Kidney (tissue), 14 donors: ENCODE measurements around the gene GAR1. TPM values are rescaled to one million over a fixed set of nuclear protein-coding genes. Genes with fewer than 3 reads are reported as not detected.

ENCODE experiments used
- DNase-seq, 5 donors: peaks; one replicate each; pipeline ENCODE4 v3.0.0-alpha.2; 2013 to 2020
- FAIRE-seq: peaks from 2 replicates; lab custom pipeline; 2012; peaks lifted over from hg19 to GRCh38; lab: Jason Lieb, UNC
- H3K27ac ChIP-seq, 2 donors: one replicate each; pipeline ENCODE4 v1.7.0; 2013; ENCODE audit warnings: low read depth in 2 of 2, low read length in 2 of 2, inconsistent platforms in 1 of 2
- H3K27me3 ChIP-seq: one replicate; pipeline ENCODE4 v1.7.1; 2013; ENCODE audit warnings: low read length, inconsistent platforms; ENCODE audit not compliant: control insufficient read depth, insufficient read depth
- H3K36me3 ChIP-seq, 3 donors: one replicate each; pipeline versions ENCODE4 v1.7.0 to v1.7.1; 2013; ENCODE audit warnings: low read length in 3 of 3, control low read depth in 1 of 3, inconsistent platforms in 1 of 3; ENCODE audit not compliant: insufficient read depth in 3 of 3, control insufficient read depth in 2 of 3
- H3K4me1 ChIP-seq, 3 donors: one replicate each; pipeline versions ENCODE4 v1.7.0 to v1.7.1; 2013; ENCODE audit warnings: low read length in 3 of 3, inconsistent platforms in 1 of 3, low read depth in 1 of 3; ENCODE audit not compliant: control insufficient read depth in 2 of 3, insufficient read depth in 2 of 3
- H3K4me3 ChIP-seq, 3 donors: one replicate each; pipeline versions ENCODE4 v1.7.0 to v1.8.1; 2013; ENCODE audit warnings: low read length in 3 of 3, control low read depth in 1 of 3, inconsistent platforms in 1 of 3
- H3K9ac ChIP-seq, 3 donors: one replicate each; pipeline versions ENCODE4 v1.7.0 to v1.7.1; 2013; ENCODE audit warnings: low read length in 3 of 3, control low read depth in 1 of 3, inconsistent platforms in 1 of 3
- H3K9me3 ChIP-seq, 3 donors: one replicate each; pipeline versions ENCODE4 v1.7.0 to v1.7.1; 2013; ENCODE audit warnings: low read length in 3 of 3, control low read depth in 1 of 3, inconsistent platforms in 1 of 3; ENCODE audit not compliant: control insufficient read depth in 2 of 3, insufficient read depth in 1 of 3
- intact Hi-C: fragments of 100-400 bp; cut with DNase I; formaldehyde crosslinking; loops from one replicate; pipeline ENCODE4 v1.11.1; 2022
- polyA plus RNA-seq: library from polyadenylated mRNA; stranded (reverse); fragments of 350-450 nt; fragmentation: Illumina TruSeq; extraction: RNeasy Lipid Tissue Mini Kit (QIAGEN cat#74804); gene quantifications from one replicate; pipeline ENCODE4 v1.2.3, GENCODE V29; 2014; ENCODE audit warnings: low read depth, low replicate concordance; ENCODE audit not compliant: insufficient read depth
- total RNA-seq: library from RNA; stranded (reverse); fragmentation: NEBNext Ultra II Directional; extraction: Animal tissue kit (Norgen Biotek cat#: 25700); gene quantifications from one replicate; pipeline ENCODE4 v1.2.1, GENCODE V29; 2021
- TF ChIP-seq, protein P1 (sequence below): IDR thresholded peaks from 3 replicates; pipeline ENCODE4 v1.5.1; 2012; ENCODE audit warnings: mild to moderate bottlenecking, moderate library complexity, borderline replicate concordance; ENCODE audit not compliant: insufficient read depth; ENCODE audit errors: extremely low read depth
- donor health status: control.
- donor health status: control.
- donor health status: control.
- donor health status: control.
- donor health status: control.
- donor health status: DM: yes; HTN: yes; CAD: no.
- donor health status: Normal renal cell carcinoma (clear cell type).

The GAR1 gene
- total and polyA plus RNA-seq, 2 donors from 2014 or later = 14.9 to 21.0 TPM

GRCh38 chr4:109801099-109801789, 14.3 kb upstream of the GAR1 start:
- H3K9ac ChIP-seq = peak overlapping the region in 2 of 3 donors; percentile 31 to 43
- no peak for FAIRE-seq
- intact Hi-C loops = loop anchor here (10.0 kb wide), 1 partner anchor 96 kb away; the partner anchor contains the start of gene CASP6
- H3K4me3 ChIP-seq = peak overlapping the region; percentile 40 to 65 (median 63)
- peak overlapping the region; percentile 5 to 11 for H3K27ac ChIP-seq
- H3K27me3 ChIP-seq = no peaks in the 10 kb centered on the region
- peaks cover 0 to 4% (median 0%) of the 10 kb centered on the region in 3 donors for H3K9me3 ChIP-seq
- TF ChIP-seq, protein P1, sequence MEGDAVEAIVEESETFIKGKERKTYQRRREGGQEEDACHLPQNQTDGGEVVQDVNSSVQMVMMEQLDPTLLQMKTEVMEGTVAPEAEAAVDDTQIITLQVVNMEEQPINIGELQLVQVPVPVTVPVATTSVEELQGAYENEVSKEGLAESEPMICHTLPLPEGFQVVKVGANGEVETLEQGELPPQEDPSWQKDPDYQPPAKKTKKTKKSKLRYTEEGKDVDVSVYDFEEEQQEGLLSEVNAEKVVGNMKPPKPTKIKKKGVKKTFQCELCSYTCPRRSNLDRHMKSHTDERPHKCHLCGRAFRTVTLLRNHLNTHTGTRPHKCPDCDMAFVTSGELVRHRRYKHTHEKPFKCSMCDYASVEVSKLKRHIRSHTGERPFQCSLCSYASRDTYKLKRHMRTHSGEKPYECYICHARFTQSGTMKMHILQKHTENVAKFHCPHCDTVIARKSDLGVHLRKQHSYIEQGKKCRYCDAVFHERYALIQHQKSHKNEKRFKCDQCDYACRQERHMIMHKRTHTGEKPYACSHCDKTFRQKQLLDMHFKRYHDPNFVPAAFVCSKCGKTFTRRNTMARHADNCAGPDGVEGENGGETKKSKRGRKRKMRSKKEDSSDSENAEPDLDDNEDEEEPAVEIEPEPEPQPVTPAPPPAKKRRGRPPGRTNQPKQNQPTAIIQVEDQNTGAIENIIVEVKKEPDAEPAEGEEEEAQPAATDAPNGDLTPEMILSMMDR = no peak
- H3K36me3 ChIP-seq = no peaks in the 10 kb centered on the region
- peak in 1 of 5 donors; percentile 19 for DNase-seq
- H3K4me1 ChIP-seq = peaks cover 0 to 8% (median 7%) of the 10 kb centered on the region in 3 donors

GRCh38 chr4:109801895-109802319, 13.7 kb upstream of the GAR1 start, which contains the start of gene CFI:
Gene CFI, minus strand, starts transcription at chr4:109801999. Its CDS starts 28 bp downstream, at chr4:109801971.
- DNase-seq (peak in 2 of 5 donors; percentile 82 to 84), FAIRE-seq (peak; percentile 99)
- H3K4me1 ChIP-seq = peaks cover 0 to 8% (median 7%) of the 10 kb centered on the region in 3 donors
- peak within 1 kb of the TSS in 2 of 3 donors; percentile 31 to 43 for H3K9ac ChIP-seq
- intact Hi-C loops = loop anchor here (10.0 kb wide), 1 partner anchor 97 kb away; the partner anchor contains the start of gene CASP6
- no peaks in the 10 kb centered on the region for H3K9me3 ChIP-seq
- H3K4me3 ChIP-seq = peak within 1 kb of the TSS; percentile 40 to 65 (median 63)
- H3K27me3 ChIP-seq = no peaks in the 10 kb centered on the region
- TF ChIP-seq, protein P1 = no peak
- no peaks in the 10 kb centered on the region for H3K36me3 ChIP-seq
- H3K27ac ChIP-seq = peak within 1 kb of the TSS; percentile 47 to 67

DNA sequence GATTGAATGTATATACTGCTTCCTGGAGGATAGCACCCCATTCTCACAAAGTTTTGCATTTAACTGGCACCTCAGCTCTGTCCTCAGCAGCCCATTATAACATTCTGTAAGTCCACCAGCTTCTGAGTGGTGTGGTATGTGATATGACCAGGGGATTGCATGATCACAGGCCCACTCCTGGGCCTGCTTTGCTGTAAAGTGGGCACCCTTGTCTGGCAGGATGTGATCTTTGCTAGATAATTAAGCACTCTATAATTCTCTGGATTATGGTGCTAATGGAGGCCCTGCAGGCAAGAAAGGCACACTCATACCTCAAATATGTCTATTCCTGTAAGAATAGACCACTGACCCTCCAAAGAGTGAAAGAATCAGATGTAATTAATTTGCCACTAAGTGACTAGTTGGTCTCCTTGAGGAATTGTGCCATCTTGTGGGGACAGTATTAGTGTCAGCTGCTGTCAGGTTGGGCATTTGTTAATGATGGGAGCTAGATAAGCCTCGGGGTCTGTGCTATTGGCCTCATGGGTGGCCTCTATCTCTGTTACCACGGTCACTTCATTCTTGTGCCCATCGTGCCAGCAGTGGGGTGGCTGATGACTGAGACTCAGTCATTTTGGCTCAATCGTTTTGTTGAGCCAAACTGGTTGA, 11.5 kb upstream of the GAR1 start:
- FAIRE-seq = no peak
- TF ChIP-seq, protein P1 = peak; percentile 47
- H3K36me3 ChIP-seq = no peaks in the 10 kb centered on the region
- intact Hi-C loops = loop anchor here (10.0 kb wide), 1 partner anchor 99 kb away; the partner anchor contains the start of gene CASP6
- peak in 3 of 5 donors; percentile 31 to 74 (median 63) for DNase-seq
- no peak overlapping the region for H3K9ac ChIP-seq
- H3K27me3 ChIP-seq = no peaks in the 10 kb centered on the region
- no peak overlapping the region for H3K27ac ChIP-seq
- no peaks in the 10 kb centered on the region for H3K9me3 ChIP-seq
- peaks cover 0 to 8% (median 7%) of the 10 kb centered on the region in 3 donors for H3K4me1 ChIP-seq
- no peak overlapping the region for H3K4me3 ChIP-seq
